GM10266 (cell line): Measurements from ENCODE around the gene ZYG11A.

Experiments
- DNase-seq: peaks from one replicate; pipeline ENCODE4 v3.0.0; 2012; ENCODE audit errors: extremely low spot score
- CTCF ChIP-seq: IDR thresholded peaks from 2 replicates; pipeline ENCODE4 v1.5.1; 2012; ENCODE audit warnings: mild to moderate bottlenecking, low read depth; ENCODE audit not compliant: control insufficient read depth, insufficient read depth; ENCODE audit errors: missing control alignments

Gene ZYG11A

GRCh38 chr1:52904927-52905698 is 62.6 kb downstream of the ZYG11A start:
- DNase-seq, result peak; percentile 68
- peak; percentile 53 for TF ChIP-seq CTCF

GRCh38 chr1:52906135-52906603 is 63.6 kb downstream of the ZYG11A start:
- no peak for DNase-seq
- no peak for TF ChIP-seq CTCF

GRCh38 chr1:52907068-52907811 is 64.7 kb downstream of the ZYG11A start:
- no peak for DNase-seq
- TF ChIP-seq CTCF, result no peak

GRCh38 chr1:52907812-52908153 is 65.2 kb downstream of the ZYG11A start:
- DNase-seq, result no peak
- no peak for TF ChIP-seq CTCF

GRCh38 chr1:52911541-52911940 is 69.0 kb downstream of the ZYG11A start:
- DNase-seq, result no peak
- no peak for TF ChIP-seq CTCF

- TF ChIP-seq CTCF, result no peak
- DNase-seq, result no peak
Measured at GRCh38 chr1:52913014-52913413, 70.5 kb downstream of the ZYG11A start.

GRCh38 chr1:52913537-52913936 is 71.0 kb downstream of the ZYG11A start:
- TF ChIP-seq CTCF, result no peak
- DNase-seq, result no peak
